Measurements from ENCODE around the gene CCL27.

The CCL27 gene

GRCh38 chr9:34628656-34629490 is 33.6 kb downstream of the CCL27 start, which contains the start of gene ARID3C:
Gene ARID3C (minus strand): TSS chr9:34629066. CDS start chr9:34628014, 1,052 bp downstream.
- TF ChIP-seq CTCF (conservative IDR thresholded peaks at IDR 0.05; ENCODE audit: low read length) (no peak), EZH2phosphoT487 (IDR thresholded peaks at IDR 0.05; ENCODE audit: borderline replicate concordance) (no peak)
- H3K4me3 ChIP-seq (ENCODE audit: low read length, poor library complexity, severe bottlenecking) = no peak within 1 kb of the TSS
- H3K9me2 ChIP-seq (replicated peaks; ENCODE audit: low read depth, low read length) = no peaks in the 10 kb centered on the region
- H2AFZ ChIP-seq (ENCODE audit: low read length) = no peak within 1 kb of the TSS
- no peaks in the 10 kb centered on the region for H3F3A ChIP-seq (ENCODE audit: low read depth)
- H3K4me1 ChIP-seq (ENCODE audit: insufficient read depth, low read length, poor library complexity, severe bottlenecking) = no peaks in the 10 kb centered on the region
- H4K20me1 ChIP-seq (ENCODE audit: insufficient read depth, low read length, poor library complexity, severe bottlenecking) = no peaks in the 10 kb centered on the region
- H3K79me2 ChIP-seq (ENCODE audit: insufficient read depth, low read length) = no peaks in the 10 kb centered on the region
- no peak within 1 kb of the TSS for H3K4me2 ChIP-seq (ENCODE audit: low read depth, low read length, poor library complexity, severe bottlenecking)
- H3K9ac ChIP-seq (ENCODE audit: low read depth, low read length, poor library complexity, severe bottlenecking) = no peak within 1 kb of the TSS
- H3K36me3 ChIP-seq (ENCODE audit: insufficient read depth, low read length) = no peaks in the 10 kb centered on the region
- peaks cover 35% of the 10 kb centered on the region for H3K27me3 ChIP-seq (ENCODE audit: insufficient read depth, low read length, poor library complexity, severe bottlenecking)
- H3K9me3 ChIP-seq (ENCODE audit: insufficient read depth, low read depth, low read length) = no peaks in the 10 kb centered on the region

GRCh38 chr9:34627716-34628655 is 34.5 kb downstream of the CCL27 start:
- H3F3A ChIP-seq (ENCODE audit: low read depth) = no peaks in the 10 kb centered on the region
- H3K9me3 ChIP-seq (ENCODE audit: insufficient read depth, low read depth, low read length) = no peaks in the 10 kb centered on the region
- no peaks in the 10 kb centered on the region for H3K79me2 ChIP-seq (ENCODE audit: insufficient read depth, low read length)
- H4K20me1 ChIP-seq (ENCODE audit: insufficient read depth, low read length, poor library complexity, severe bottlenecking) = no peaks in the 10 kb centered on the region
- H3K9ac ChIP-seq (ENCODE audit: low read depth, low read length, poor library complexity, severe bottlenecking) = no peak overlapping the region
- no peak overlapping the region for H3K4me3 ChIP-seq (ENCODE audit: low read length, poor library complexity, severe bottlenecking)
- no peak overlapping the region for H3K4me2 ChIP-seq (ENCODE audit: low read depth, low read length, poor library complexity, severe bottlenecking)
- no peak overlapping the region for H2AFZ ChIP-seq (ENCODE audit: low read length)
- TF ChIP-seq CTCF (conservative IDR thresholded peaks at IDR 0.05; ENCODE audit: low read length) (no peak), EZH2phosphoT487 (IDR thresholded peaks at IDR 0.05; ENCODE audit: borderline replicate concordance) (no peak)
- no peaks in the 10 kb centered on the region for H3K9me2 ChIP-seq (replicated peaks; ENCODE audit: low read depth, low read length)
- peaks cover 35% of the 10 kb centered on the region for H3K27me3 ChIP-seq (ENCODE audit: insufficient read depth, low read length, poor library complexity, severe bottlenecking)
- no peaks in the 10 kb centered on the region for H3K4me1 ChIP-seq (ENCODE audit: insufficient read depth, low read length, poor library complexity, severe bottlenecking)
- no peaks in the 10 kb centered on the region for H3K36me3 ChIP-seq (ENCODE audit: insufficient read depth, low read length)

DNA sequence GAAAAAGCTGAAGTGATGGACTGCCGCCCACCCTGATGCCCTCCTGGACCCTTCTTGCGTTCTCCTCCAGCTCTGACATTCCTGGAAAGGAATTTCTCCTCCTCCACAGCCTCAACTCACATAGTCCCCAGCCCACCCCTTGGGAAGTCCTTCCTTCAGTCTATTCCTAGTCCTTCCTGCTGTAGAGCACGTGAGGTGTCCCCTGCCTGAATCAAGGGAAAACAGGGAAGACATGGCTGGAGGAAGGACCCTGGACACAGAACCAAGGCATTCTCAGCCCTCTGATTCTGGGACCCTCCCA is 37.3 kb downstream of the CCL27 start:
- no peak overlapping the region for H3K4me3 ChIP-seq (ENCODE audit: low read length, poor library complexity, severe bottlenecking)
- H3K4me2 ChIP-seq (ENCODE audit: low read depth, low read length, poor library complexity, severe bottlenecking) = no peak overlapping the region
- no peaks in the 10 kb centered on the region for H3F3A ChIP-seq (ENCODE audit: low read depth)
- no peak overlapping the region for H2AFZ ChIP-seq (ENCODE audit: low read length)
- 0 out of 2 replicates have a peak, but pooled peaks cover under 1% of the 10 kb centered on the region for H3K79me2 ChIP-seq (ENCODE audit: insufficient read depth, low read length)
- no peaks in the 10 kb centered on the region for H4K20me1 ChIP-seq (ENCODE audit: insufficient read depth, low read length, poor library complexity, severe bottlenecking)
- TF ChIP-seq EZH2phosphoT487 (IDR thresholded peaks at IDR 0.05; ENCODE audit: borderline replicate concordance) (no peak), CTCF (conservative IDR thresholded peaks at IDR 0.05; ENCODE audit: low read length) (no peak)
- no peaks in the 10 kb centered on the region for H3K9me3 ChIP-seq (ENCODE audit: insufficient read depth, low read depth, low read length)
- H3K9ac ChIP-seq (ENCODE audit: low read depth, low read length, poor library complexity, severe bottlenecking) = no peak overlapping the region
- H3K4me1 ChIP-seq (ENCODE audit: insufficient read depth, low read length, poor library complexity, severe bottlenecking) = peaks cover 4% of the 10 kb centered on the region
- peaks cover 40% of the 10 kb centered on the region for H3K27me3 ChIP-seq (ENCODE audit: insufficient read depth, low read length, poor library complexity, severe bottlenecking)
- no peaks in the 10 kb centered on the region for H3K9me2 ChIP-seq (replicated peaks; ENCODE audit: low read depth, low read length)
- no peaks in the 10 kb centered on the region for H3K36me3 ChIP-seq (ENCODE audit: insufficient read depth, low read length)
